ENCODE results near the gene KCNJ10.

Gene KCNJ10

DNA sequence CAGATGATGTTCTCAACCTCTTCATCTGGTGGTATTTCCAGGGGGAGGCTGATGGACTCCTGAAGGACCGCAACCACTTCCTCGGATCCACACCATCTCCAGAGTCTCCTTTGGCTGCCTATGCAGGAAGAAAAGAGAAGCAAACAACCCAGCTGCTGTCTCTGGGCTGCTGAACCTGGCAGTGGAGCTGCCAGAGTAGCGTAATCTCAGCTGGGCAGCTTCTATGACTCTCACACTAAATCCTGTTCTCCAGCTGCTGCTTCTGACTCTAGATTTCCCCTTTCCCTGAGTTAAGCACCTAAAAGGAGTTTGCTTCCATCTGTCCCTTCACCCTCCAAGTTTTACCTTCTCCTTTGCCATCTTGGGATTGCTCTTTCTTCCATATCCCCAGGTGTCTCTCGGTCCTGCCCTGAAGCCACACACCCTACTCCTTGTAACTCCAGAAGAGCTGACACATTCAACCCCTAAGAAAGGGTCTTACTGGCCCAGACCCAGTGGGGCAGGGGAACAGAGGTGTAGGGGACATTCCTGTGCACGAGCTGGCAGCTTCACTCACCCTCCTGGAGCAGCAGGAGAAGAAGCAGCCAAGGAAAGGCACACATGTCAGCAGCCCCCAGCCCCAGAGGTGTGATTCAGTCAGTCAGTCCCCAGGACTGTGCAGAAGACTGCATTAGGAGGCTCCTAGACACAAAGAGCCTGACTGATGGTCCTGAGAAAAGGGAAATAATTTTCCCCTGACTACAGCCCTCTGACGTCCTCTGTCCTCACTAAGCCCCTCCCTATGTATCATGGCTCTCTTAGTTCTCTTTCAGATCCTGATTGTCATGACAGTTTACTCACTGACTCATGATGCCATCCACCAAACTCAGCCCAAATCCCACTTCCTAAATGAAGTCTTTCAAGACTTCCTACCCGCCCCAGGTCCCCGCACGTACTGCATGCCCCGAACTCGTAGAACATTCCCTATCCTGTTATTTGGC lies 116.1 kb downstream of the KCNJ10 start, which contains the start of gene SLAMF9:
Gene SLAMF9, minus strand, starts transcription at position 702 of the 980 bp plus-strand sequence. Its CDS starts 100 bp downstream, at position 602.
- no peak for DNase-seq

DNA sequence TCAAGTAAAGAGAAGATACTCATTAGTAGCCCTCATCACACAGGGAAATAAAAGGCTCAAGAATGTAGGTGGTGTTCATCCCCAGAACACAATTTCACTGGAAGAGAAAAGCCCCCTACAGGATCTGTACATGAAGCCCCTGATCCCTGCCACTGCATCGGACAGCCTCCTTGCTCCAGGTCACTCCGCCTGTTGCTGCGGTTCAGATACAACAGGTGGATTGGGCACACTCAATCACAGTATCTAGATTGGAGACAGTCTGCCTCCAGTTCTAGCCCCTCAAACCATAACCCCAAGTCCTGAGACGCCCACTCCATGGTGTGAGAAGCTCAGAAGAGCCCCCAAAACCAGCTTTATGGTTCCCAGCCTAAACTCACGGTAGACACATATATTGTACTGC lies 117.0 kb downstream of the KCNJ10 start:
- DNase-seq: no peak

DNA sequence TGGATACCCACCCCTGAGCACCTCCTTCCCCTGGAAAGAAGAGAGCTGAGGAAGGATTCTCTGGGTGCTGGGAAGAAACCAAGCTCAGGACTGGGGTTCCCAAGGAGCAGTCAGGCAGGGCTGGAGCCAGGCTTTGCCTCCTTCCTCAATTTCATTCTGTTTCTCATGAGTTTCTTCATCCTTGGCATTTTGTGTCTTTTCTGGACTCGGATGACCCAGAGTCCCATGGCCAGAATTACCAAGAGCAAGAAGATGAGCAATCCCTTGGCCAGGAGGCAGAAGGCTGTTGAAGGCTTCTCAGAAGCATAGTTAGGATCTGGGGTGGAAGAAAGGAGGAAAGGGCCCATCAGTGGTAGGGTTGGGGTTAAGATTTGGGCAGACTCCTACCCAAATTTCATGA lies 118.4 kb downstream of the KCNJ10 start:
- no peak for DNase-seq

DNA sequence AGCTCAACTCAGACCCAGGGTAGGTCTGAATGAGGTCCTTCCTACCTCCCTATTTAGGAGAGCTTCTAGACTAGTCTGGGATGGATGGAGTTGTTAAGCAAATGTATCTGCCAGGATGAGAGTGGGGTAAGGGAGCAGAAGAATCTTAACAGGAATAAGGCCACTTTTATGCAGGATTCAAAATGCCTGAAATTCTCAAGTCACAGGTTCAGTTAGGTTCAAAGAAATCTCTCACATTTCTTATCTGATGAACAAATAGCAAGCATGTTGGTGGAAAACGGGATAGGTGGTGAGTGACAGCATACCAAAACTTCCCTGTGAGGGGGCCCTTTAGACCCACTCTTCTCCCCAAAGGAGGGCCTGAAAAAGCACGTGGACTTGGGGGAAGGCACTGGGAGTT lies 118.9 kb downstream of the KCNJ10 start:
- no peak for DNase-seq

DNA sequence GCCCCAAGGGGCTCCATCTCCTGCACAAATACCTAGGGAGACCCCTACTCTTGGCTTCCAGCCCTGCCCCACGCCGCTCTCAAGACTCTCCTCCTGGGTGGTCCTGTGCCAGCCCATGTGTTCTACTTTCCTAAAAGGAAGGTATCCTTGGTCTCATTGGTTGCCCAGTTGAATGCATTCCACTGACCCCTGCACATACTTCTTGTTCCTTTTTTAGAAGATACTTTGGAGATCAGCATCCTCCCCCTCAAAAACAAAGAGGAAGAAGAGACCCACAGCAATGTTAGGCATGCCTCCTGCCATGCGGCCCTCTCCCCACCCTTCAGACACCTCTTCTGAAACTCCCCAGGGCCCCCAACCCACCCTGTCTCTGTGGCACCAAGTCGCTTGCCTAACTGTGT lies 120.0 kb downstream of the KCNJ10 start:
- DNase-seq: no peak

DNA sequence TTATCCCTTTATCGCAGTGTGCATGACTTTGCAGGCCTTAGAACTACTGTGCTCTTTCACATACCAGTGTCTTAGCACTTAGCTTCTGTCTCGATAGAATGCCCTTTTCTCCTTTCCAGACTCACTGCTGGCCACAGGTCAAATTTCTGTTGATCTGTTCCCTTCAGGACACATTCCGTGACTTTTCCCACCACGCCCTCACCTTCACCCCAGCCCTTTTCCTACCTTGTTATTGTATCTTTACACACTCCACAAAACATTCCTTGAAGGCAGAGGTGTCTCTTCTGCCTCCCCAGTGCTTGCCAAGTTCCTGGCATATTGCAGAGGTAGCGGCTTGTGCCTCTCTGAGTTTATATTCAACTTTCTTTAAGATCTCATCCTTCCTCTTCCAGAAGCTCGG lies 120.8 kb downstream of the KCNJ10 start:
- no peak for DNase-seq
